ENCODE measurements around the gene KIF16B.

DNA sequence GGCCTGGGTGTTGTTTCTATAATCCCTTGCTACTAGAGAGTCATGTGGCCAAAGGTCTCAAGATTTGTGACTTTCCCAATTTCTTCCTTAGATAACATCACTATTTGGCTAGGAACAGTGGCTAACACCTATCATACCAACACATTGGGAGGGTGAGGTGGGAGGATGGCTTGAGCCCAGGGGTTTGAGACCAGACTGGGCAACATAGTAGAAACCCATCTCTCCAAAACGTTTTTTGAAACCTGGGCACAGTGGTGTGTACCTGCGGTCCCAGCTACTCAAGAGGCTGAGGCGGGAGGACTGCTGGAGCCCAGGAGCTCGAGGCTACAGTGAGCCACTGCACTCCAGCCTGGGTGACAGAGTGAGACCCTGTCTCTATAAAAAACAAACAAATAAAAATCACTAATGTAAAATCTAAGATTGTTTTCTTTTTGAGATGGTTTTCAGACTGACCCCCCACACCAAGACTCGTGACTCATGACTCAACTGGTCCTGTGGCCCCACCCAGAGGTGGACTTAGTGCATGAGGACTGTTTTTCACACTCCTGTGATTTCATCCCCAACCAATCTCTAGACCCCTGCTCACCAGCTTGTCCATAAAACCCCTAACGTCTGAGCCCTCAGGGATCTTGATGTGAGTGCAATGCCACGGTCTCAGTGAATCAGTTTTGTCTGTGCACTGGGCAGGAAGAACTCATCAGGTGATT is 48.3 kb upstream of the KIF16B start:
- no peak for TF ChIP-seq POLR2A (IDR thresholded peaks at IDR 0.05)
- TF ChIP-seq, protein P1, sequence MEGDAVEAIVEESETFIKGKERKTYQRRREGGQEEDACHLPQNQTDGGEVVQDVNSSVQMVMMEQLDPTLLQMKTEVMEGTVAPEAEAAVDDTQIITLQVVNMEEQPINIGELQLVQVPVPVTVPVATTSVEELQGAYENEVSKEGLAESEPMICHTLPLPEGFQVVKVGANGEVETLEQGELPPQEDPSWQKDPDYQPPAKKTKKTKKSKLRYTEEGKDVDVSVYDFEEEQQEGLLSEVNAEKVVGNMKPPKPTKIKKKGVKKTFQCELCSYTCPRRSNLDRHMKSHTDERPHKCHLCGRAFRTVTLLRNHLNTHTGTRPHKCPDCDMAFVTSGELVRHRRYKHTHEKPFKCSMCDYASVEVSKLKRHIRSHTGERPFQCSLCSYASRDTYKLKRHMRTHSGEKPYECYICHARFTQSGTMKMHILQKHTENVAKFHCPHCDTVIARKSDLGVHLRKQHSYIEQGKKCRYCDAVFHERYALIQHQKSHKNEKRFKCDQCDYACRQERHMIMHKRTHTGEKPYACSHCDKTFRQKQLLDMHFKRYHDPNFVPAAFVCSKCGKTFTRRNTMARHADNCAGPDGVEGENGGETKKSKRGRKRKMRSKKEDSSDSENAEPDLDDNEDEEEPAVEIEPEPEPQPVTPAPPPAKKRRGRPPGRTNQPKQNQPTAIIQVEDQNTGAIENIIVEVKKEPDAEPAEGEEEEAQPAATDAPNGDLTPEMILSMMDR (IDR thresholded peaks at IDR 0.05), result no peak
